ENCODE data around the gene FGF10. TPM values are rescaled to one million over a fixed set of nuclear protein-coding genes. Genes with fewer than 3 reads are reported as not detected.

Gene FGF10
- total and polyA plus RNA-seq, 2 donors from 2014 or later, result 0.19 to 6.3 TPM

DNA sequence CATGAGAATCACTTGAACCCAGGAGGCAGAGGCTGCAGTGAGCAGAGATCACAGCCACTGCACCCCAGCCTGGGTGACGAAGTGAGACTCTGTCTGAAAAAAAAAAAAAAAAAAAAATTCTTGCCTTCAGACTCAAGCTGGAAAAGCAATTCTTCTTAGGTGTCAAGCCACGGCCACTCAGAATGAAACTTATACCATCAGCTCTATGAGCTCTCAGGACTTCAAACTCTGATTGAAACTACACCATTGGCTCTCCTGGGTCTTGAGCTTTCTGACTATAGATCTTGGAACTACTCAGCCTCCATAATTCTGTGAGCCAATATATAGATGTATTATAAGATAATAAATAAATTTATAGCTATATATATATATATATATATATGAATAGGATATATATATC is 12.9 kb upstream of the FGF10 start:
- no peaks in the 10 kb centered on the region for H3K36me3 ChIP-seq (ENCODE audit: control insufficient read depth in 2 of 3, insufficient read depth in 3 of 3, low read length in 3 of 3)
- H3K27ac ChIP-seq (ENCODE audit: low read depth in 2 of 2, low read length in 2 of 2), result no peak overlapping the region
- H3K9me3 ChIP-seq (ENCODE audit: control insufficient read depth in 2 of 3, insufficient read depth in 1 of 3, low read length in 3 of 3), result no peaks in the 10 kb centered on the region
- FAIRE-seq (no peak), DNase-seq (no peak)
- no peaks in the 10 kb centered on the region for H3K27me3 ChIP-seq (ENCODE audit: control insufficient read depth, insufficient read depth, low read length)
- no peak overlapping the region for H3K9ac ChIP-seq (ENCODE audit: low read length in 3 of 3)
- intact Hi-C loops (cut with DNase I), result no loop called here
- no peak overlapping the region for H3K4me3 ChIP-seq (ENCODE audit: low read length in 3 of 3)
- TF ChIP-seq, protein P1, sequence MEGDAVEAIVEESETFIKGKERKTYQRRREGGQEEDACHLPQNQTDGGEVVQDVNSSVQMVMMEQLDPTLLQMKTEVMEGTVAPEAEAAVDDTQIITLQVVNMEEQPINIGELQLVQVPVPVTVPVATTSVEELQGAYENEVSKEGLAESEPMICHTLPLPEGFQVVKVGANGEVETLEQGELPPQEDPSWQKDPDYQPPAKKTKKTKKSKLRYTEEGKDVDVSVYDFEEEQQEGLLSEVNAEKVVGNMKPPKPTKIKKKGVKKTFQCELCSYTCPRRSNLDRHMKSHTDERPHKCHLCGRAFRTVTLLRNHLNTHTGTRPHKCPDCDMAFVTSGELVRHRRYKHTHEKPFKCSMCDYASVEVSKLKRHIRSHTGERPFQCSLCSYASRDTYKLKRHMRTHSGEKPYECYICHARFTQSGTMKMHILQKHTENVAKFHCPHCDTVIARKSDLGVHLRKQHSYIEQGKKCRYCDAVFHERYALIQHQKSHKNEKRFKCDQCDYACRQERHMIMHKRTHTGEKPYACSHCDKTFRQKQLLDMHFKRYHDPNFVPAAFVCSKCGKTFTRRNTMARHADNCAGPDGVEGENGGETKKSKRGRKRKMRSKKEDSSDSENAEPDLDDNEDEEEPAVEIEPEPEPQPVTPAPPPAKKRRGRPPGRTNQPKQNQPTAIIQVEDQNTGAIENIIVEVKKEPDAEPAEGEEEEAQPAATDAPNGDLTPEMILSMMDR (IDR thresholded peaks at IDR 0.05; ENCODE audit: borderline replicate concordance, extremely low read depth, insufficient read depth), result no peak
- no peaks in the 10 kb centered on the region for H3K4me1 ChIP-seq (ENCODE audit: control insufficient read depth in 2 of 3, insufficient read depth in 2 of 3, low read depth in 1 of 3, low read length in 3 of 3)

DNA sequence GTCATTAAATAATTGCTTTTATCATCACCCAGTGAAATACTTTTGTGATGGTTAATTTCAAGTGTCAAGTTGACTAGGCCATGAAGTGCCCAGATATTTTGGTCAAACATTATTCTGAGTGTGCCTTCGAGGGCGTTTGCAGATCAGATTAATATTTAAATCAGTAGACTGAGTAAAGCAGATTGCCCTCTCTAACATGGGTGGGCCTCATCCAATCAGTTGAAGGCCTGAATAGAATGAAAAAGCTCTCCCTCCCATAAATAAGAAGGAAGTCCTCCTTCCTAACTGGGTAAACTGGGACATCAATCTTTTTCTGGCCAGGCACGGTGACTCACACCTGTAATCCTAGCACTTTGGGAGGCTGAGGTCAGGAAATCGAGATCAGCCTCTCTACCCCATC is 12.4 kb upstream of the FGF10 start:
- FAIRE-seq (no peak), DNase-seq (no peak)
- Histone ChIP-seq H3K4me3 (ENCODE audit: low read length in 3 of 3) (no peak overlapping the region), H3K4me1 (ENCODE audit: control insufficient read depth in 2 of 3, insufficient read depth in 2 of 3, low read depth in 1 of 3, low read length in 3 of 3) (no peaks in the 10 kb centered on the region), H3K27me3 (ENCODE audit: control insufficient read depth, insufficient read depth, low read length) (no peaks in the 10 kb centered on the region), H3K9ac (ENCODE audit: low read length in 3 of 3) (no peak overlapping the region), H3K36me3 (ENCODE audit: control insufficient read depth in 2 of 3, insufficient read depth in 3 of 3, low read length in 3 of 3) (no peaks in the 10 kb centered on the region), H3K9me3 (ENCODE audit: control insufficient read depth in 2 of 3, insufficient read depth in 1 of 3, low read length in 3 of 3) (no peaks in the 10 kb centered on the region), H3K27ac (ENCODE audit: low read depth in 2 of 2, low read length in 2 of 2) (no peak overlapping the region)
- intact Hi-C loops (cut with DNase I), result no loop called here
- TF ChIP-seq, protein P1 (IDR thresholded peaks at IDR 0.05; ENCODE audit: borderline replicate concordance, extremely low read depth, insufficient read depth), result no peak

DNA sequence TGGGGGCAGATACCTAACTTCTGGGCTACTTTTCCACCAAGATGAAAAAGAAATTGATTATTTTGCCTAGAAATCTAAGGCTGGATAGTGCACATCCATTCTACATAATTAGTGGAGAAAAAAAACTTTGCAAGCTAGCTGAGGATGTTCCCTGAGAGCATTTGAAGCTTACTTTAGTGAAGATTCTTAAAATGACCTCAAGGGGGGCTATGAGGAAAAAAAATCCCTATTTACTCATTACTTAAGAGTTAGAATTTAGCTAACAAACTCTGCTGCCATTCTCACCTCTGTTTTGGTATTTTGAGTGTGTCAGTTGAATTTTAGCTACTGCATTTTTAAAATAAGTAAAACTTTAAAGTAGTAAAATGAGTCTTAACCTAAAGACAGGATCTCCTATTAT is 9.2 kb upstream of the FGF10 start:
- DNase-seq (no peak), FAIRE-seq (no peak)
- Histone ChIP-seq H3K4me3 (ENCODE audit: low read length in 3 of 3) (no peak overlapping the region), H3K27ac (ENCODE audit: low read depth in 2 of 2, low read length in 2 of 2) (no peak overlapping the region), H3K9me3 (ENCODE audit: control insufficient read depth in 2 of 3, insufficient read depth in 1 of 3, low read length in 3 of 3) (no peaks in the 10 kb centered on the region), H3K27me3 (ENCODE audit: control insufficient read depth, insufficient read depth, low read length) (no peaks in the 10 kb centered on the region), H3K36me3 (ENCODE audit: control insufficient read depth in 2 of 3, insufficient read depth in 3 of 3, low read length in 3 of 3) (no peaks in the 10 kb centered on the region), H3K4me1 (ENCODE audit: control insufficient read depth in 2 of 3, insufficient read depth in 2 of 3, low read depth in 1 of 3, low read length in 3 of 3) (no peaks in the 10 kb centered on the region), H3K9ac (ENCODE audit: low read length in 3 of 3) (no peak overlapping the region)
- TF ChIP-seq, protein P1 (IDR thresholded peaks at IDR 0.05; ENCODE audit: borderline replicate concordance, extremely low read depth, insufficient read depth), result no peak
- intact Hi-C loops (cut with DNase I), result no loop called here

DNA sequence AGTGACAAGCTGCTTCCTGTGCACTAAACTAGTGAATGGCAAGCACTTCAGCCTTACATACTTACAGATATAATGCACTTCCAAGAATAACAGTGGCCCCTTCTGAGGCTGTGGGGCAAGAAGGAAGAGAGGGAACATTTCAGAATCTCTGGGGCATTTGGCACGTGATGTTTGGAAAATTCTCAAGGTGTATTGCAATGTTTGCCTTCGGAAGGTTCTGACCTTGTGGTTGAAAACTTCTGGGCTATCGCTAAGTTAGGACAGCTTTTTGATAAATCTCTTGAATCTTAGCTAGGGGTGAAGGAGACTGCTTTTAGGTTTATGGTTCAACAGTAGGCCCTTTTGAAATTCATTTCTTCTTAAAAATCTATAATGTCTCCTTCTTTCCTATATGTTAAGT is 7.1 kb upstream of the FGF10 start:
- FAIRE-seq, result no peak
- Histone ChIP-seq H3K36me3 (ENCODE audit: control insufficient read depth in 2 of 3, insufficient read depth in 3 of 3, low read length in 3 of 3) (no peaks in the 10 kb centered on the region), H3K9ac (ENCODE audit: low read length in 3 of 3) (no peak overlapping the region), H3K27ac (ENCODE audit: low read depth in 2 of 2, low read length in 2 of 2) (no peak overlapping the region), H3K9me3 (ENCODE audit: control insufficient read depth in 2 of 3, insufficient read depth in 1 of 3, low read length in 3 of 3) (no peaks in the 10 kb centered on the region), H3K27me3 (ENCODE audit: control insufficient read depth, insufficient read depth, low read length) (no peaks in the 10 kb centered on the region), H3K4me1 (ENCODE audit: control insufficient read depth in 2 of 3, insufficient read depth in 2 of 3, low read depth in 1 of 3, low read length in 3 of 3) (no peaks in the 10 kb centered on the region), H3K4me3 (ENCODE audit: low read length in 3 of 3) (no peak overlapping the region)
- TF ChIP-seq, protein P1 (IDR thresholded peaks at IDR 0.05; ENCODE audit: borderline replicate concordance, extremely low read depth, insufficient read depth), result no peak
- DNase-seq, result no peak
- intact Hi-C loops (cut with DNase I), result no loop called here
